Kidney tubule cell (primary cell): ENCODE data around the gene RHEBL1.

Experiments used
- DNase-seq: peaks from one replicate; pipeline ENCODE4 v3.0.0-alpha.2; 2018; ENCODE audit warnings: low spot score

The RHEBL1 gene

GRCh38 chr12:49054524-49054923 is 15.3 kb downstream of the RHEBL1 start:
- no peak for DNase-seq

- DNase-seq: no peak
Measured at GRCh38 chr12:49054096-49054495, 15.7 kb downstream of the RHEBL1 start.

- DNase-seq: no peak
Measured at GRCh38 chr12:49052451-49053208, 17.1 kb downstream of the RHEBL1 start.

- no peak for DNase-seq
Measured at GRCh38 chr12:49051777-49052438, 17.9 kb downstream of the RHEBL1 start.

GRCh38 chr12:49051373-49051764 is 18.4 kb downstream of the RHEBL1 start:
- no peak for DNase-seq

- DNase-seq: no peak
Measured at GRCh38 chr12:49050507-49051372, 19.0 kb downstream of the RHEBL1 start.

- DNase-seq: no peak
Measured at GRCh38 chr12:49049566-49050224, 20.1 kb downstream of the RHEBL1 start.

- no peak for DNase-seq
Measured at GRCh38 chr12:49048953-49049352, 20.8 kb downstream of the RHEBL1 start.

GRCh38 chr12:49046129-49046895 is 23.5 kb downstream of the RHEBL1 start:
- DNase-seq: no peak

- no peak for DNase-seq
Measured at GRCh38 chr12:49044660-49045059, 25.1 kb downstream of the RHEBL1 start.

GRCh38 chr12:49043856-49044258 is 25.9 kb downstream of the RHEBL1 start:
- peak; percentile 39 for DNase-seq

GRCh38 chr12:49043241-49043640 is 26.5 kb downstream of the RHEBL1 start:
- DNase-seq: no peak

GRCh38 chr12:49041881-49042484 is 27.8 kb downstream of the RHEBL1 start:
- peak; percentile 13 for DNase-seq

GRCh38 chr12:49041036-49041880 is 28.5 kb downstream of the RHEBL1 start:
- DNase-seq: no peak

GRCh38 chr12:49040364-49040855 is 29.4 kb downstream of the RHEBL1 start:
- no peak for DNase-seq

- DNase-seq: no peak
Measured at GRCh38 chr12:49039421-49040363, 30.1 kb downstream of the RHEBL1 start.

GRCh38 chr12:49038291-49038955 is 31.4 kb downstream of the RHEBL1 start:
- DNase-seq: no peak

GRCh38 chr12:49037947-49038237 is 31.9 kb downstream of the RHEBL1 start:
- no peak for DNase-seq
